Activated CD8-positive, alpha-beta T cell treated with anti-CD3 and anti-CD28 coated beads for 36 hours (primary cell): ENCODE measurements around the gene STYXL1. TPM values are rescaled to one million over a fixed set of nuclear protein-coding genes. Genes with fewer than 3 reads are reported as not detected.

ENCODE experiments used
- ATAC-seq: fragments of 200-7000 bp; cut with Tn5 transposase; one replicate; pipeline ENCODE4 v1.10.0; 2021; ENCODE audit warnings: mild to moderate bottlenecking, moderate library complexity
- CTCF ChIA-PET: fragments of 350-600 bp; sonication (Branson Sonifier 250); formaldehyde crosslinking; loops from one replicate; lab custom pipeline; 2021; ENCODE audit warnings: antibody characterized with exemption; lab: Charles Lee
- POLR2A ChIA-PET: fragments of 350-600 bp; sonication (Branson Sonifier 250); formaldehyde crosslinking; loops from one replicate; lab custom pipeline; 2021; ENCODE audit warnings: antibody characterized with exemption; lab: Charles Lee
- DNase-seq: peaks from one replicate; pipeline ENCODE4 v3.0.0-alpha.2; 2020
- H3K27ac Mint-ChIP-seq: one replicate; pipeline ENCODE4 v1.8.0; 2021; ENCODE audit warnings: mild to moderate bottlenecking, mixed read lengths
- H3K27me3 Mint-ChIP-seq: one replicate; pipeline ENCODE4 v1.8.0; 2021; ENCODE audit warnings: mixed read lengths
- H3K36me3 Mint-ChIP-seq: one replicate; pipeline ENCODE4 v1.8.0; 2021; ENCODE audit warnings: low read depth, mixed read lengths
- H3K4me1 Mint-ChIP-seq: one replicate; pipeline ENCODE4 v1.8.0; 2021; ENCODE audit warnings: low read depth, mixed read lengths
- H3K4me3 Mint-ChIP-seq: one replicate; pipeline ENCODE4 v1.8.0; 2021; ENCODE audit warnings: mild to moderate bottlenecking, moderate library complexity, mixed read lengths
- H3K9me3 Mint-ChIP-seq: one replicate; pipeline ENCODE4 v1.8.0; 2021; ENCODE audit warnings: mixed read lengths
- CTCF ChIP-seq: fragments of 200-600 bp; IDR thresholded peaks from one replicate; pipeline ENCODE4 v1.8.0; 2022; ENCODE audit warnings: antibody characterized with exemption, mild to moderate bottlenecking
- intact Hi-C: fragments of 100-400 bp; cut with micrococcal nuclease; formaldehyde crosslinking; loops from one replicate; pipeline ENCODE4 v1.10.0; 2022
- total RNA-seq, 2 experiments: library from RNA; stranded (reverse); gene quantifications; one replicate each; pipeline ENCODE4 v1.2.3, GENCODE V29; 2021

STYXL1 gene
- total RNA-seq, 2 experiments from 2014 or later = 25.9 to 26.9 TPM

- Mint-ChIP-seq H3K4me3 (no peak overlapping the region), H3K4me1 (peaks cover 3% of the 10 kb centered on the region), H3K27ac (no peak overlapping the region), H3K36me3 (peaks cover 4% of the 10 kb centered on the region), H3K27me3 (no peaks in the 10 kb centered on the region), H3K9me3 (no peaks in the 10 kb centered on the region)
- TF ChIP-seq CTCF = no peak
- CTCF ChIA-PET = no interaction called here
- no peak for DNase-seq
- no peak for ATAC-seq
- intact Hi-C loops = no loop called here
- POLR2A ChIA-PET = no interaction called here
Measured at GRCh38 chr7:75987026-75987804, 60.6 kb downstream of the STYXL1 start.

- Mint-ChIP-seq H3K27me3 (no peaks in the 10 kb centered on the region), H3K9me3 (no peaks in the 10 kb centered on the region), H3K36me3 (peaks cover 4% of the 10 kb centered on the region), H3K4me3 (no peak overlapping the region), H3K4me1 (peaks cover 3% of the 10 kb centered on the region), H3K27ac (no peak overlapping the region)
- POLR2A ChIA-PET = interaction anchor here (0.6 kb wide), 1 partner anchor 108 kb away, joined by 3 read pairs; no protein-coding TSS in a partner anchor
- intact Hi-C loops = no loop called here
- ATAC-seq (no peak), DNase-seq (no peak)
- TF ChIP-seq CTCF = no peak
- CTCF ChIA-PET = no interaction called here
Measured at GRCh38 chr7:75986147-75986781, 61.5 kb downstream of the STYXL1 start.

- ATAC-seq (no peak), DNase-seq (no peak)
- POLR2A ChIA-PET = interaction anchor here (0.6 kb wide), 1 partner anchor 108 kb away, joined by 3 read pairs; no protein-coding TSS in a partner anchor
- H3K4me3 Mint-ChIP-seq = no peak overlapping the region
- H3K9me3 Mint-ChIP-seq = no peaks in the 10 kb centered on the region
- CTCF ChIA-PET = no interaction called here
- no peaks in the 10 kb centered on the region for H3K27me3 Mint-ChIP-seq
- intact Hi-C loops = no loop called here
- peaks cover 4% of the 10 kb centered on the region for H3K36me3 Mint-ChIP-seq
- H3K4me1 Mint-ChIP-seq = peaks cover 3% of the 10 kb centered on the region
- no peak overlapping the region for H3K27ac Mint-ChIP-seq
- no peak for TF ChIP-seq CTCF
Measured at GRCh38 chr7:75985518-75986146, 62.2 kb downstream of the STYXL1 start.

- Mint-ChIP-seq H3K9me3 (no peaks in the 10 kb centered on the region), H3K4me1 (peaks cover 3% of the 10 kb centered on the region), H3K4me3 (no peak overlapping the region), H3K36me3 (peaks cover 4% of the 10 kb centered on the region), H3K27ac (no peak overlapping the region), H3K27me3 (no peaks in the 10 kb centered on the region)
- no peak for DNase-seq
- ChIA-PET POLR2A (no interaction called here), CTCF (no interaction called here)
- no peak for ATAC-seq
- intact Hi-C loops = no loop called here
- TF ChIP-seq CTCF = no peak
Measured at GRCh38 chr7:75985009-75985517, 62.7 kb downstream of the STYXL1 start.
